SKM-1 treated with dmso at 0.1 percent for 144 hours (cell line): Measurements from ENCODE around the gene CUL3.
"Not testable (repeated sequence)": the region's sequence is repeated elsewhere in the genome, so short reads cannot be mapped to it uniquely, and the experiment has no call there.

Experiments
- DNase-seq: peaks from one replicate; lab custom pipeline; 2025; ENCODE audit not compliant: unreplicated experiment; lab: John Stamatoyannopoulos, UW

Gene CUL3

GRCh38 chr2:224583033-224583432 lies 2.1 kb downstream of the CUL3 start:
- not testable (repeated sequence) for DNase-seq

GRCh38 chr2:224580248-224580647 lies 4.9 kb downstream of the CUL3 start:
- DNase-seq, result no peak

- no peak for DNase-seq
Measured at GRCh38 chr2:224579411-224579810, 5.8 kb downstream of the CUL3 start.

- DNase-seq, result no peak
Measured at GRCh38 chr2:224577541-224577940, 7.6 kb downstream of the CUL3 start.

GRCh38 chr2:224576088-224576715 lies 9.0 kb downstream of the CUL3 start:
- DNase-seq, result no peak

GRCh38 chr2:224574423-224575084 lies 10.6 kb downstream of the CUL3 start:
- no peak for DNase-seq

GRCh38 chr2:224573724-224574123 lies 11.4 kb downstream of the CUL3 start:
- no peak for DNase-seq

GRCh38 chr2:224572338-224572737 lies 12.8 kb downstream of the CUL3 start:
- DNase-seq, result no peak

- no peak for DNase-seq
Measured at GRCh38 chr2:224570328-224570993, 14.7 kb downstream of the CUL3 start.

- DNase-seq, result no peak
Measured at GRCh38 chr2:224569654-224570053, 15.5 kb downstream of the CUL3 start.

GRCh38 chr2:224565452-224566035 lies 19.6 kb downstream of the CUL3 start:
- DNase-seq, result no peak

GRCh38 chr2:224563537-224563936 lies 21.6 kb downstream of the CUL3 start:
- DNase-seq, result no peak

- no peak for DNase-seq
Measured at GRCh38 chr2:224562831-224563230, 22.3 kb downstream of the CUL3 start.

- no peak for DNase-seq
Measured at GRCh38 chr2:224561234-224562005, 23.7 kb downstream of the CUL3 start.

GRCh38 chr2:224560549-224560948 lies 24.6 kb downstream of the CUL3 start:
- DNase-seq, result no peak

- DNase-seq, result no peak
Measured at GRCh38 chr2:224557610-224558009, 27.6 kb downstream of the CUL3 start.

- no peak for DNase-seq
Measured at GRCh38 chr2:224556381-224556780, 28.8 kb downstream of the CUL3 start.

GRCh38 chr2:224555823-224556366 lies 29.3 kb downstream of the CUL3 start:
- no peak for DNase-seq

GRCh38 chr2:224552771-224553170 lies 32.4 kb downstream of the CUL3 start:
- DNase-seq, result no peak

- DNase-seq, result no peak
Measured at GRCh38 chr2:224551693-224552092, 33.5 kb downstream of the CUL3 start.

- DNase-seq, result no peak
Measured at GRCh38 chr2:224546926-224547325, 38.2 kb downstream of the CUL3 start.
